Ovary (tissue), 9 donors: ENCODE results near the gene GRIN2A. TPM values are rescaled to one million over a fixed set of nuclear protein-coding genes. Genes with fewer than 3 reads are reported as not detected.

Experiments
- DNase-seq, 5 donors: peaks; one replicate each; pipeline ENCODE4 v3.0.0-alpha.2; 2019 to 2020
- H3K27ac ChIP-seq, 2 donors: fragments of 200-600 bp; one replicate each; pipeline versions ENCODE4 v1.5.1 to v1.8.0; 2019 to 2022
- H3K27me3 ChIP-seq: fragments of 200-600 bp; one replicate; pipeline ENCODE4 v1.8.0; 2022
- H3K36me3 ChIP-seq: fragments of 200-600 bp; sonication (generic); one replicate; pipeline ENCODE4 v1.5.1; 2019
- H3K4me1 ChIP-seq: one replicate; pipeline ENCODE4 v1.8.1; 2013; ENCODE audit warnings: mild to moderate bottlenecking, moderate library complexity; ENCODE audit not compliant: insufficient read depth
- H3K4me3 ChIP-seq: fragments of 200-600 bp; sonication (generic); one replicate; pipeline ENCODE4 v1.5.1; 2017
- H3K9me3 ChIP-seq, 2 donors: fragments of 200-600 bp in 1 of 2; sonication (generic) in 1 of 2; one replicate each; pipeline versions ENCODE4 v1.5.1 to v1.8.1; 2013 to 2019; ENCODE audit warnings: mild to moderate bottlenecking in 1 of 2, moderate library complexity in 1 of 2
- EP300 ChIP-seq: sonication (generic); formaldehyde crosslinking; IDR thresholded peaks from one replicate; pipeline ENCODE4 v1.6.1; 2017; ENCODE audit warnings: antibody characterized with exemption
- POLR2A ChIP-seq: fragments of 450-650 bp; IDR thresholded peaks from one replicate; pipeline ENCODE4 v1.6.1; 2017; ENCODE audit warnings: antibody characterized with exemption, mild to moderate bottlenecking, moderate library complexity
- WGBS, 3 donors: extraction: QIAGEN DNeasy Blood & Tissue Kit in 1 of 3; methylation state at CpG; one replicate each; pipeline versions ENCODE4 v1.1.5 to v1.1.7; 2013 to 2017; 5-methylcytosine and 5-hydroxymethylcytosine counted together
- intact Hi-C, 4 donors: fragments of 100-400 bp; cut with DNase I; formaldehyde crosslinking; loops; one replicate each; pipeline versions ENCODE4 v1.11.0 to v1.15.1; 2022 to 2023
- polyA plus RNA-seq, 2 donors: library from polyadenylated mRNA; stranded (reverse); fragments of 200-250 nt in 1 of 2; fragments of 350-450 nt in 1 of 2; fragmentation: Illumina TruSeq in 1 of 2; extraction: RNeasy Lipid Tissue Mini Kit (QIAGEN cat#74804) in 1 of 2; gene quantifications; one replicate each; pipeline ENCODE4 v1.2.3, GENCODE V29; 2013 to 2014
- total RNA-seq, 7 donors: library from RNA; depleted of rRNA in 2 of 7; stranded (reverse); fragments of >200 nt in 2 of 7; fragmentation: NEBNext Ultra II Directional in 3 of 7; extraction: Animal tissue kit (Norgen Biotek cat#: 25700) in 3 of 7; gene quantifications; one replicate each; pipeline versions ENCODE4 v1.1.0 to v1.2.4, GENCODE V29; 2016 to 2023
- TF ChIP-seq, protein P1 (sequence below), 3 donors: fragments of 450-650 bp in 2 of 3; fragments of 200-600 bp in 1 of 3; IDR thresholded peaks; one replicate each; pipeline versions ENCODE4 v1.5.1 to v1.8.0; 2016 to 2022; ENCODE audit warnings: antibody characterized with exemption in 3 of 3, mild to moderate bottlenecking in 1 of 3
- donor health status: DM: no; HTN: no; CAD: no; lungs with moderate emphysema.
- donor health status: DM: no; HTN: no; CAD: no.
- donor health status: Bipolar disorder and iron deficiency.
- donor health status: DM: yes; HTN: yes; CAD: no.
- donor health status: DM: no; HTN: no; CAD: no.
- donor health status: DM: yes; HTN: yes; CAD: no.

The GRIN2A gene
- total and polyA plus RNA-seq, 9 donors: 0.08 to 5.4 (median 0.57) TPM; not detected in 1

- WGBS, 3 donors: 18 to 35% (median 21%) methylated on average over 9 of the region's 9 CpGs
- intact Hi-C loops: no loop called here
- H3K36me3 ChIP-seq: no peaks in the 10 kb centered on the region
Observed at GRCh38 chr16:10226141-10226986, 44.1 kb upstream of the GRIN2A start.

DNA sequence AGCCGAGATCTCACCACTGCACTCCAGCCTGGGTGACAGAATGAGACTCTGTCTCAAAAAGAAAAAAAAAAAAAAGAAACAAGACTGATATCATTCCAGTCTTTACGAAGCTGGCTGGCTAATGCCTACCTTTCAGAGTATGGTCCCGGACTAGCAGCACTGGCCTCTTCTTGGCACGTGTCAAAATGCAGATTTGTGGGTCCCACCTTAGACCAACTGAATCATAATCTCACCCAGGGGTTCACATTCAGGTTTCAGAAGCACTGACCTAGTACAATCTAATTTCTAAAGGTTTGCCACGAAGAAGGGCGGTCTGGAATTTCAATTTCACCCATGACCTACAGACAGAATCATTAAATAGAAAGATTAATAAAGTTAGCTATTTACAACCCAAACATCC lies 43.4 kb upstream of the GRIN2A start:
- intact Hi-C loops: no loop called here
- no peaks in the 10 kb centered on the region for H3K9me3 ChIP-seq
- no peaks in the 10 kb centered on the region for H3K4me1 ChIP-seq
- no peak for DNase-seq
- H3K27me3 ChIP-seq: no peaks in the 10 kb centered on the region
- H3K36me3 ChIP-seq: no peaks in the 10 kb centered on the region
- WGBS, 3 donors: 84 to 88% (median 86%) methylated on average over 6 of the region's 6 CpGs
- H3K4me3 ChIP-seq: no peak overlapping the region
- H3K27ac ChIP-seq: no peak overlapping the region
- TF ChIP-seq, protein P1, sequence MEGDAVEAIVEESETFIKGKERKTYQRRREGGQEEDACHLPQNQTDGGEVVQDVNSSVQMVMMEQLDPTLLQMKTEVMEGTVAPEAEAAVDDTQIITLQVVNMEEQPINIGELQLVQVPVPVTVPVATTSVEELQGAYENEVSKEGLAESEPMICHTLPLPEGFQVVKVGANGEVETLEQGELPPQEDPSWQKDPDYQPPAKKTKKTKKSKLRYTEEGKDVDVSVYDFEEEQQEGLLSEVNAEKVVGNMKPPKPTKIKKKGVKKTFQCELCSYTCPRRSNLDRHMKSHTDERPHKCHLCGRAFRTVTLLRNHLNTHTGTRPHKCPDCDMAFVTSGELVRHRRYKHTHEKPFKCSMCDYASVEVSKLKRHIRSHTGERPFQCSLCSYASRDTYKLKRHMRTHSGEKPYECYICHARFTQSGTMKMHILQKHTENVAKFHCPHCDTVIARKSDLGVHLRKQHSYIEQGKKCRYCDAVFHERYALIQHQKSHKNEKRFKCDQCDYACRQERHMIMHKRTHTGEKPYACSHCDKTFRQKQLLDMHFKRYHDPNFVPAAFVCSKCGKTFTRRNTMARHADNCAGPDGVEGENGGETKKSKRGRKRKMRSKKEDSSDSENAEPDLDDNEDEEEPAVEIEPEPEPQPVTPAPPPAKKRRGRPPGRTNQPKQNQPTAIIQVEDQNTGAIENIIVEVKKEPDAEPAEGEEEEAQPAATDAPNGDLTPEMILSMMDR (IDR thresholded peaks at IDR 0.05): no peak
- no peak for TF ChIP-seq POLR2A
- TF ChIP-seq EP300: no peak

More at GRCh38 chr16:10226141-10226986, 44.1 kb upstream of the GRIN2A start:
- TF ChIP-seq, protein P1 (IDR thresholded peaks at IDR 0.05): no peak
- TF ChIP-seq EP300 (no peak), POLR2A (no peak)
- DNase-seq: no peak
- H3K27ac ChIP-seq: no peak overlapping the region
- no peaks in the 10 kb centered on the region for H3K9me3 ChIP-seq
- no peak overlapping the region for H3K4me3 ChIP-seq
- no peaks in the 10 kb centered on the region for H3K27me3 ChIP-seq
- no peaks in the 10 kb centered on the region for H3K4me1 ChIP-seq

GRCh38 chr16:10224850-10225249 lies 42.6 kb upstream of the GRIN2A start:
- intact Hi-C loops: no loop called here
- Histone ChIP-seq H3K4me1 (no peaks in the 10 kb centered on the region), H3K27ac (no peak overlapping the region), H3K27me3 (no peaks in the 10 kb centered on the region), H3K36me3 (no peaks in the 10 kb centered on the region), H3K4me3 (no peak overlapping the region), H3K9me3 (no peaks in the 10 kb centered on the region)
- 82 to 93% (median 83%) methylated on average over 4 of the region's 4 CpGs for WGBS, 3 donors
- no peak for DNase-seq
- TF ChIP-seq, protein P1 (IDR thresholded peaks at IDR 0.05): no peak

- Histone ChIP-seq H3K4me3 (no peak overlapping the region), H3K4me1 (no peaks in the 10 kb centered on the region), H3K27me3 (no peaks in the 10 kb centered on the region), H3K9me3 (no peaks in the 10 kb centered on the region), H3K36me3 (no peaks in the 10 kb centered on the region), H3K27ac (no peak overlapping the region)
- WGBS, 3 donors: 63 to 66% (median 64%) methylated on average over 3 of the region's 3 CpGs
- no peak for DNase-seq
- TF ChIP-seq POLR2A (no peak), EP300 (no peak)
- TF ChIP-seq, protein P1 (IDR thresholded peaks at IDR 0.05): no peak
- intact Hi-C loops: no loop called here
Observed at GRCh38 chr16:10220942-10221341, 38.7 kb upstream of the GRIN2A start.
